GM20000 (cell line): Measurements from ENCODE around the gene CCDC102B.
A peak's percentile ranks its signal among the peaks of the same experiment; 100 is the strongest.

ENCODE experiments used
- DNase-seq: peaks from one replicate; pipeline ENCODE4 v3.0.0; 2012; ENCODE audit warnings: low spot score
- TF ChIP-seq, protein P1 (sequence below): IDR thresholded peaks from 2 replicates; pipeline ENCODE4 v1.5.1; 2012; ENCODE audit warnings: mild to moderate bottlenecking, control low read depth; ENCODE audit errors: extremely low read depth, missing control alignments

Gene CCDC102B

DNA sequence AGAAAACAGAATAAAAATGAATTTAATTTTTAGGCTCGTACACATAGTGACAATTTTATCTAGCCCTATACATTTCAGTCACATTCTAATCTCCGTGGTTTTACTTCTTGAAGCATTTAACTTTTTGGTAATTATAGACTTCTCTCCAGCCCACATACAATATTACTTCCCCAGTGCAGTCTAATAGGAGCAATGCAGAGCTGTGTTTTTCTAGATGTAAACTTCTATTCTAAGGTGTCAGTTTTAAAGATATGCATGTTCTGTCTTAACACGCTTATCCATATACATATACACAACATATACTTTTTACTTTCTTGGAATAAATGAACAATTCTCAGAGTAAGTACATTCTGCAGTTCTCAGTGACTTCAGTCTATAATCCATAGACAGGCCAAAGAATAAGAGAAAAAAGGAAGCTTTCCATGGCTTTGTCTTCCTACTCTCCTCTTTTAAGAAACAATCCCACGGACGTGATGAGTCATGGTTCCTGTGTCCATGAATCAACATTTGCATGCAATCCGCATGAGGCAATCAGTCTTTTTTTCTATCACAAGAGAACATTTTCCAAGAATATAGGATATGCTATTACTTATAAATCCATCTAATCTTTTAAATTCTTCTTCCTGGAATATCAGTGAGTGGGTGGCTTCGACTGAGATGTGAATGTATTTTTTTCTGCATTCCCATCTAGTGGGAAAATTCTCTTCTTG lies 42.8 kb downstream of the CCDC102B start:
- TF ChIP-seq, protein P1, sequence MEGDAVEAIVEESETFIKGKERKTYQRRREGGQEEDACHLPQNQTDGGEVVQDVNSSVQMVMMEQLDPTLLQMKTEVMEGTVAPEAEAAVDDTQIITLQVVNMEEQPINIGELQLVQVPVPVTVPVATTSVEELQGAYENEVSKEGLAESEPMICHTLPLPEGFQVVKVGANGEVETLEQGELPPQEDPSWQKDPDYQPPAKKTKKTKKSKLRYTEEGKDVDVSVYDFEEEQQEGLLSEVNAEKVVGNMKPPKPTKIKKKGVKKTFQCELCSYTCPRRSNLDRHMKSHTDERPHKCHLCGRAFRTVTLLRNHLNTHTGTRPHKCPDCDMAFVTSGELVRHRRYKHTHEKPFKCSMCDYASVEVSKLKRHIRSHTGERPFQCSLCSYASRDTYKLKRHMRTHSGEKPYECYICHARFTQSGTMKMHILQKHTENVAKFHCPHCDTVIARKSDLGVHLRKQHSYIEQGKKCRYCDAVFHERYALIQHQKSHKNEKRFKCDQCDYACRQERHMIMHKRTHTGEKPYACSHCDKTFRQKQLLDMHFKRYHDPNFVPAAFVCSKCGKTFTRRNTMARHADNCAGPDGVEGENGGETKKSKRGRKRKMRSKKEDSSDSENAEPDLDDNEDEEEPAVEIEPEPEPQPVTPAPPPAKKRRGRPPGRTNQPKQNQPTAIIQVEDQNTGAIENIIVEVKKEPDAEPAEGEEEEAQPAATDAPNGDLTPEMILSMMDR, result no peak
- no peak for DNase-seq

DNA sequence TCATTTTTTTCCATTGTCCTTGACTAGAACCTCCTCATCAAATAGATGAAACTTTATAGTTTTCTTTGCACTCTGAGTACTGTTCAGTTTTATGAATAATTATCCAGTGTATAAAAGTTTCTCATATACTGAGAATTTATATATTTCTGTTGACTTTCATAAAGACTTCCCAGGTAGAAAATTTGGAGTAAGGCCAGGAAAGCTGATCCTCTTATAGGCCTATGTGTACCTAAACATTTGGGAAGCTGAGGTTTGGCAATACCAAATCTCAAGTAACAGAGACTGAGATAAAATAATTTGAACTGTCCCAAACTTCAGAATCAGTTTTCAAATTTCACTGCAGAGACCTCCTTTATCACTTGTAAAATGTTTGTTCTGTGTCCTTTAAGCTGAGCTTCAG lies 43.4 kb downstream of the CCDC102B start:
- TF ChIP-seq, protein P1, result no peak
- DNase-seq, result no peak

DNA sequence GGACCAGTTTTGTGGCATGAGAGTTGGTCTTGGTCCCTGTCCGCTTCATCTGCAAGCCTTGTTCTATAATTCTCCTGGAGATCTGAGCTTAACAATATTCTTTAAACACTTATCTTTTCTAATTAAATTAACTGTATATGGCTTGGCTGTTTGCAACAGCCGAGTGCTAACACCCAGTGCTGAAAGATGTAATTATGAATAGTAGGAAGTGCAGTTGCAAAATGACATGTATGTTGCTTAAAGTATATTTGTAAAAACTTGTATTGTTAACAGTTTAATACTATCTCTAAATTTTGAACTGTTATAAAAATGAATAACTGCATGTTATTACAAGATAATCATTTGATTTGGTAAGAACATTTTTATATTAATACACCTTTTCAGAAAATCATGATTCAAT lies 45.1 kb downstream of the CCDC102B start:
- TF ChIP-seq, protein P1, result no peak
- DNase-seq, result no peak

DNA sequence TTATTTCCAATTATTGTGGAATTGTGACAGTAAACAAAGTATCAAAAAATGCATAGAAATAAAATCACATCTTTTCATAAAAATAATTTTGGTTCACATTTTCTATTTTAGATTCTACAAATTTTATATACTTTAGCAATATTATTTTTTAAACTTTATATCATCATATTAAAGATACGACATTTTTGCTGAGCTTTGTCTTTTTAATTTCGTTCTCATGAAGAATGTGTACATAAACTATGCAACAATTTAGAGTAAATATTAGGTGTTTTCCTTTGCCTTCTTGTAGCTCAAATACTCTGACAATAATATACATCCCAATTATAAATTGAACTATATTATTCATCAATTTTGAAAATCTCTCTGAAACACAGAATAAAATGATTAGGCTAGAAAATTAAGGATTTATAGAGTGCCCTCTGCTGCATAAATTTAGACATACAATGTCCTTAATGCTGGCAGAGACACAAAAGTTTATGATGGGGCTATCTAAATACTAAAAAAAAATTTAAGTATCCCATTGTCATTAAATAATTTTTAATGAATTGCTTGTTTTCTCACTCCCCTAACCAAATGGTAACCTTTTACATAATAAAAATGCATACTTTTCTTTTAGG lies 45.7 kb downstream of the CCDC102B start:
- TF ChIP-seq, protein P1, result no peak
- DNase-seq, result no peak

DNA sequence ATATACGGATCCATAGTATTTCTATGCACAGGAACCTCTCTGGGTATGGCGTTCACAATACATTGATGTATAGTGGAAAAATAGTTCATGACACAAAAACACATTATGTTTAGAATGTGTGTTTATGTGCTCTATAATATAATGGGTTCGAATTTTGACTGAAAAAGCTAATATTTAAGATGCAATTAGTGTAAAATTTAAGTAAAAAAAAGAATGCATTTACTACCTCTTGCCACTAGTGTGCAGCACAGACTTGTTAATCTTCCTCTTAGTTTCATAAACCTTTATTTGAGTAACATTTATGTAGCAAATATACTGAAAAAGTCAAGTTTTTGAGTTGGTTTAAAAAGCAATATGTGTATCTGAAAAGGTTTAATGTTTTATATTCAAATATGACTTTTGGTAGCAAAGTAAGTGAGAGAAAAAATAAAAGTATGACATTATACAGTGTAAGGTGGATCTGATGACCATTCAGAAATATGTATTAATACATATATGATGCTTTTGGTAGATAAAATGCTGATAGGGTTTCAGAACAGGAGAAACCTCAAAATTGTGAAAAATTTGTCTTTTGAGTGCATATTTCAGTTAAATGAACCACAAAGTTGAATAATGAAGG lies 49.4 kb downstream of the CCDC102B start:
- TF ChIP-seq, protein P1, result peak; percentile 48
- DNase-seq, result no peak

DNA sequence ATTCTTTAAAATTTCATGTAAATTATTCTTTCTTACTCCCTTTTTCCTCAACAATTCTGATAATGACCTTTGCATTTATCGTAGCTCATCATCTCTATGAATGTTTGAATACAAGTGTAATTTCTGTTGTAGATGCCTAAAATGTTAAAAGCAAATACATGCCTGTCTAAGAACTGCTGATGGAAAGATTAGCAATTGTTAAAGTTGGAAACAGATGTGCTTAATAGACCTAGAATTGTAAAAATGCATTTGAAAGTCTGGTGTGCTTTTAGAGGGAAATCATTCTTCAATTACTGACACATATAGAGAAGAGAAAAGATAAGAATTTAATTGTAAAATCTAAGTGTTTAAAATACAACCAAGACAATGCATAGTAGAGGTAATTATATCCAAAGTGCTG lies 50.4 kb downstream of the CCDC102B start:
- DNase-seq, result no peak
- TF ChIP-seq, protein P1, result no peak

DNA sequence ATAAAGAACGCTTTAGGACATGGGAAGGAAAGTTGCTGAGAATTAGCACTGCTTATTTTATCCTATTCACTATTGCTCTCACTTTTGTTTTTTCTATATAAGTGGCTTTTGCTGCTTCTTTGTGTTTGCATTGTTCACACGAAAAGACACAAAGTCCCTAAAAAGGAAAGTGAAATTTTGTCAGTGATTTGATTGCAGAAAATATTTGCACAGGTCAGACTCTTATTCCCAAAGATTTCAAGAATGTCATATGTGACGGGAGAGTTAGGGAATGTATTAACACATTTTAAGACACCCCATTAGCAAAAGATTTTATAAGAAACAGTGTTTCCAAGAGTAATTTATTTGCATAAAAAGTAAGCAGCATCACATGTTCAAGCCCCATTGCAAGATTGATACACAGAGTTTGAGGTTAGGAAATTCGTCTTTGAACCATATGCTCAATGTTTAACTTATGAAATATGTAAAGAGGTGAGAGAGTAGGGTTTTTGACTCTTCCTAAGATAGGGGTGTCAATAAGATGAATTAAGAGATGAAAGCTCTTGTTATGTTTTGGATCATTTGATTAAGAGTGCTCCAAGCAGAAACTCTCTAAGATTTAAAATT lies 57.0 kb downstream of the CCDC102B start:
- DNase-seq, result no peak
- TF ChIP-seq, protein P1, result no peak
